Measurements from ENCODE around the gene CAPRIN1. TPM values are rescaled to one million over a fixed set of nuclear protein-coding genes. Genes with fewer than 3 reads are reported as not detected.

The CAPRIN1 gene
- total and polyA plus RNA-seq, 2 of the 8 experiments (the other 6 are each of a cell fraction or from before 2014, with no cell fraction given) = 221 to 317 TPM

GRCh38 chr11:34149274-34149673 is 97.7 kb downstream of the CAPRIN1 start (continued):
- TF ChIP-seq, protein P1, sequence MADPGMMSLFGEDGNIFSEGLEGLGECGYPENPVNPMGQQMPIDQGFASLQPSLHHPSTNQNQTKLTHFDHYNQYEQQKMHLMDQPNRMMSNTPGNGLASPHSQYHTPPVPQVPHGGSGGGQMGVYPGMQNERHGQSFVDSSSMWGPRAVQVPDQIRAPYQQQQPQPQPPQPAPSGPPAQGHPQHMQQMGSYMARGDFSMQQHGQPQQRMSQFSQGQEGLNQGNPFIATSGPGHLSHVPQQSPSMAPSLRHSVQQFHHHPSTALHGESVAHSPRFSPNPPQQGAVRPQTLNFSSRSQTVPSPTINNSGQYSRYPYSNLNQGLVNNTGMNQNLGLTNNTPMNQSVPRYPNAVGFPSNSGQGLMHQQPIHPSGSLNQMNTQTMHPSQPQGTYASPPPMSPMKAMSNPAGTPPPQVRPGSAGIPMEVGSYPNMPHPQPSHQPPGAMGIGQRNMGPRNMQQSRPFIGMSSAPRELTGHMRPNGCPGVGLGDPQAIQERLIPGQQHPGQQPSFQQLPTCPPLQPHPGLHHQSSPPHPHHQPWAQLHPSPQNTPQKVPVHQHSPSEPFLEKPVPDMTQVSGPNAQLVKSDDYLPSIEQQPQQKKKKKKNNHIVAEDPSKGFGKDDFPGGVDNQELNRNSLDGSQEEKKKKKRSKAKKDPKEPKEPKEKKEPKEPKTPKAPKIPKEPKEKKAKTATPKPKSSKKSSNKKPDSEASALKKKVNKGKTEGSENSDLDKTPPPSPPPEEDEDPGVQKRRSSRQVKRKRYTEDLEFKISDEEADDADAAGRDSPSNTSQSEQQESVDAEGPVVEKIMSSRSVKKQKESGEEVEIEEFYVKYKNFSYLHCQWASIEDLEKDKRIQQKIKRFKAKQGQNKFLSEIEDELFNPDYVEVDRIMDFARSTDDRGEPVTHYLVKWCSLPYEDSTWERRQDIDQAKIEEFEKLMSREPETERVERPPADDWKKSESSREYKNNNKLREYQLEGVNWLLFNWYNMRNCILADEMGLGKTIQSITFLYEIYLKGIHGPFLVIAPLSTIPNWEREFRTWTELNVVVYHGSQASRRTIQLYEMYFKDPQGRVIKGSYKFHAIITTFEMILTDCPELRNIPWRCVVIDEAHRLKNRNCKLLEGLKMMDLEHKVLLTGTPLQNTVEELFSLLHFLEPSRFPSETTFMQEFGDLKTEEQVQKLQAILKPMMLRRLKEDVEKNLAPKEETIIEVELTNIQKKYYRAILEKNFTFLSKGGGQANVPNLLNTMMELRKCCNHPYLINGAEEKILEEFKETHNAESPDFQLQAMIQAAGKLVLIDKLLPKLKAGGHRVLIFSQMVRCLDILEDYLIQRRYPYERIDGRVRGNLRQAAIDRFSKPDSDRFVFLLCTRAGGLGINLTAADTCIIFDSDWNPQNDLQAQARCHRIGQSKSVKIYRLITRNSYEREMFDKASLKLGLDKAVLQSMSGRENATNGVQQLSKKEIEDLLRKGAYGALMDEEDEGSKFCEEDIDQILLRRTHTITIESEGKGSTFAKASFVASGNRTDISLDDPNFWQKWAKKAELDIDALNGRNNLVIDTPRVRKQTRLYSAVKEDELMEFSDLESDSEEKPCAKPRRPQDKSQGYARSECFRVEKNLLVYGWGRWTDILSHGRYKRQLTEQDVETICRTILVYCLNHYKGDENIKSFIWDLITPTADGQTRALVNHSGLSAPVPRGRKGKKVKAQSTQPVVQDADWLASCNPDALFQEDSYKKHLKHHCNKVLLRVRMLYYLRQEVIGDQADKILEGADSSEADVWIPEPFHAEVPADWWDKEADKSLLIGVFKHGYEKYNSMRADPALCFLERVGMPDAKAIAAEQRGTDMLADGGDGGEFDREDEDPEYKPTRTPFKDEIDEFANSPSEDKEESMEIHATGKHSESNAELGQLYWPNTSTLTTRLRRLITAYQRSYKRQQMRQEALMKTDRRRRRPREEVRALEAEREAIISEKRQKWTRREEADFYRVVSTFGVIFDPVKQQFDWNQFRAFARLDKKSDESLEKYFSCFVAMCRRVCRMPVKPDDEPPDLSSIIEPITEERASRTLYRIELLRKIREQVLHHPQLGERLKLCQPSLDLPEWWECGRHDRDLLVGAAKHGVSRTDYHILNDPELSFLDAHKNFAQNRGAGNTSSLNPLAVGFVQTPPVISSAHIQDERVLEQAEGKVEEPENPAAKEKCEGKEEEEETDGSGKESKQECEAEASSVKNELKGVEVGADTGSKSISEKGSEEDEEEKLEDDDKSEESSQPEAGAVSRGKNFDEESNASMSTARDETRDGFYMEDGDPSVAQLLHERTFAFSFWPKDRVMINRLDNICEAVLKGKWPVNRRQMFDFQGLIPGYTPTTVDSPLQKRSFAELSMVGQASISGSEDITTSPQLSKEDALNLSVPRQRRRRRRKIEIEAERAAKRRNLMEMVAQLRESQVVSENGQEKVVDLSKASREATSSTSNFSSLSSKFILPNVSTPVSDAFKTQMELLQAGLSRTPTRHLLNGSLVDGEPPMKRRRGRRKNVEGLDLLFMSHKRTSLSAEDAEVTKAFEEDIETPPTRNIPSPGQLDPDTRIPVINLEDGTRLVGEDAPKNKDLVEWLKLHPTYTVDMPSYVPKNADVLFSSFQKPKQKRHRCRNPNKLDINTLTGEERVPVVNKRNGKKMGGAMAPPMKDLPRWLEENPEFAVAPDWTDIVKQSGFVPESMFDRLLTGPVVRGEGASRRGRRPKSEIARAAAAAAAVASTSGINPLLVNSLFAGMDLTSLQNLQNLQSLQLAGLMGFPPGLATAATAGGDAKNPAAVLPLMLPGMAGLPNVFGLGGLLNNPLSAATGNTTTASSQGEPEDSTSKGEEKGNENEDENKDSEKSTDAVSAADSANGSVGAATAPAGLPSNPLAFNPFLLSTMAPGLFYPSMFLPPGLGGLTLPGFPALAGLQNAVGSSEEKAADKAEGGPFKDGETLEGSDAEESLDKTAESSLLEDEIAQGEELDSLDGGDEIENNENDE (IDR thresholded peaks at IDR 0.05; ENCODE audit: insufficient replicate concordance, low read length) = no peak
